Retinal pigment epithelial cell (primary cell): ENCODE results near the gene RFX8.

Experiments
- DNase-seq: peaks from one replicate; pipeline ENCODE4 v3.0.0-alpha.2; 2010; ENCODE audit warnings: low read depth
- H3K4me3 ChIP-seq: 2 replicates; pipeline ENCODE4 v1.5.1; 2011; ENCODE audit warnings: mild to moderate bottlenecking, low read length, control low read depth, moderate library complexity
- TF ChIP-seq, protein P1 (sequence below): conservative IDR thresholded peaks from 2 replicates; pipeline ENCODE4 v1.5.1; 2011; ENCODE audit warnings: low read depth, low read length, control low read depth, inconsistent platforms

Gene RFX8

GRCh38 chr2:101410746-101411145 is 64.2 kb downstream of the RFX8 start:
- no peak overlapping the region for H3K4me3 ChIP-seq
- TF ChIP-seq, protein P1, sequence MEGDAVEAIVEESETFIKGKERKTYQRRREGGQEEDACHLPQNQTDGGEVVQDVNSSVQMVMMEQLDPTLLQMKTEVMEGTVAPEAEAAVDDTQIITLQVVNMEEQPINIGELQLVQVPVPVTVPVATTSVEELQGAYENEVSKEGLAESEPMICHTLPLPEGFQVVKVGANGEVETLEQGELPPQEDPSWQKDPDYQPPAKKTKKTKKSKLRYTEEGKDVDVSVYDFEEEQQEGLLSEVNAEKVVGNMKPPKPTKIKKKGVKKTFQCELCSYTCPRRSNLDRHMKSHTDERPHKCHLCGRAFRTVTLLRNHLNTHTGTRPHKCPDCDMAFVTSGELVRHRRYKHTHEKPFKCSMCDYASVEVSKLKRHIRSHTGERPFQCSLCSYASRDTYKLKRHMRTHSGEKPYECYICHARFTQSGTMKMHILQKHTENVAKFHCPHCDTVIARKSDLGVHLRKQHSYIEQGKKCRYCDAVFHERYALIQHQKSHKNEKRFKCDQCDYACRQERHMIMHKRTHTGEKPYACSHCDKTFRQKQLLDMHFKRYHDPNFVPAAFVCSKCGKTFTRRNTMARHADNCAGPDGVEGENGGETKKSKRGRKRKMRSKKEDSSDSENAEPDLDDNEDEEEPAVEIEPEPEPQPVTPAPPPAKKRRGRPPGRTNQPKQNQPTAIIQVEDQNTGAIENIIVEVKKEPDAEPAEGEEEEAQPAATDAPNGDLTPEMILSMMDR: no peak
- DNase-seq: no peak

DNA sequence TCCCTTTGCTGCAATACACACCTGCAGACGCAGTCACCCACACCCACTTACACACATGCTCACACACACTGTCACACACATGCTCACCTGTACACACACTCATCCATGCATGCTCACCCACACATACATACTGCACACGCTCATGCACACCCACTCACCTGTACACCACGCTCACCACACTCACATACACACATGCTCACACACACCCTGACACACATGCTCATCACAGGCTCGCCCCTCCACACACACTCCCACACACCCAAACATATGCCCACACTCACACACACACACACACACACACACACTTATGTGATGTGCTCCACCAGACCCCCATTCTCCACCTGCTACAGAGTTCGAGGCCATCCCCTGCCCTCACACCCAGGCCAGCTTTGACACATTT is 64.8 kb downstream of the RFX8 start:
- DNase-seq: no peak
- H3K4me3 ChIP-seq: no peak overlapping the region
- TF ChIP-seq, protein P1: no peak

- TF ChIP-seq, protein P1: no peak
- H3K4me3 ChIP-seq: no peak overlapping the region
- DNase-seq: no peak
Measured at GRCh38 chr2:101409699-101410098, 65.2 kb downstream of the RFX8 start.

DNA sequence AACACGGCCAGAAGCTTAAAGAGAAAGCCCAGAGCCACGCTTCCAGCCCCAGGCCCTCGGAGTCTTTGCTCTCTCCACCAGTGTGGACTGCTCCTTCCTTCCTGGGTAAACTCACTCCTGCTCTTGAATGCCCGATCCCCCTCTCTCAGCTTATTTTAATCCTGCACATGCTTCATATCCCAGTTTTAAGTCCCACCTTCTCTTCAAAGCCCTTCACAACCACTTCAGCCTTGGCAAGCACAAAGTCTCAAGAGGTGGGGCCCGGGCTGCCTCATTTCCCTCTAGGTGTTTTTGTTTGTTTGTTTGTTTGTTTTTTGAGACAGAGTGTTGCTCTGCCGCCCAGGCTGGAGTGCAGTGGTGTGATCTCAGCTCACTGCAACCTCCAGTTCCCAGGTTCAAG is 66.0 kb downstream of the RFX8 start:
- DNase-seq: no peak
- H3K4me3 ChIP-seq: no peak overlapping the region
- TF ChIP-seq, protein P1: no peak

GRCh38 chr2:101405351-101405899 is 69.5 kb downstream of the RFX8 start:
- no peak overlapping the region for H3K4me3 ChIP-seq
- TF ChIP-seq, protein P1: no peak
- no peak for DNase-seq

DNA sequence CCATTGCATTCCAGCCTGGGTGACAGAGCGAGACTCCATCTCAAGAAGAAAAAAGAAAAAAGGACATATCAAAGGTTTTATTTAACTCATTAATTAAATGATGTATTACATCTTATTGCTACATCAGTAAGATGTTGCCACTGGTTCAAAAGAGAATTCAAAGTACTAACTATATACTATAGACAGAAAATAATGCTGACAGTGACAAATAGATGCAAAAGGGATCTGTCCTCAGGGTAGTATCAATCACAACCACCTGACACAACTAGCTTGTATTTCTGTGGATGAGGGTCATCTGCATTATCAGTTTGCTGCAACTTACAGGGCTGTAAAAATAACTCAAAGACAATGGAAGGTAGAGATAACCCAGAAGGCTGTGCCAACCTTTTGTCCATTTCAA is 71.2 kb downstream of the RFX8 start:
- DNase-seq: no peak
- TF ChIP-seq, protein P1: no peak
- no peak overlapping the region for H3K4me3 ChIP-seq

DNA sequence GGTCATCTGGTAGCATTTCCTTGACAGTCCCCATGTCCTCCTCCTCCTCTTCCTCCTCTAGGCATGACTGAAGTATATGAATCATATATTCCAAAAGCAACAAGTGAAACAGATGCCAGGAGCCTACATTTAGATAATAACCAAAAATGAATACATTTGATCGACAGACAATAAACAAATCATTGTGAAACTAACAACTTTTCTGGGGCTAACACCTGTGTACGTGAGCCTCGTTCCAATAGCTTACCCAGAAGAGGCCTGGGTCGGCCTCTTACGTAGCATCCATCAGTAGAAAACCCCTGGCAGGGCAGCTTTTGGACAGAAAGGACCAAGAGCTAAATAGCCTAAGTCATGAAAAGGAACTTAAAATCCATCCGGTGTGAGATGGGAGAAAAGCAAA is 72.3 kb downstream of the RFX8 start:
- TF ChIP-seq, protein P1: no peak
- H3K4me3 ChIP-seq: no peak overlapping the region
- no peak for DNase-seq
